ENCODE results near the gene FCHSD1.

GRCh38 chr5:141662028-141662427, 10.8 kb upstream of the FCHSD1 start:
- TF ChIP-seq POLR2AphosphoS5 (IDR thresholded peaks at IDR 0.05; ENCODE audit: low read depth, low read length) (no peak), POLR2A (IDR thresholded peaks at IDR 0.05; ENCODE audit: low read depth, low read length) (no peak)

Measured in GM12892 (cell line).